ENCODE measurements around the gene MARCHF10.
A peak's percentile ranks its signal among the peaks of the same experiment; 100 is the strongest.

The MARCHF10 gene

DNA sequence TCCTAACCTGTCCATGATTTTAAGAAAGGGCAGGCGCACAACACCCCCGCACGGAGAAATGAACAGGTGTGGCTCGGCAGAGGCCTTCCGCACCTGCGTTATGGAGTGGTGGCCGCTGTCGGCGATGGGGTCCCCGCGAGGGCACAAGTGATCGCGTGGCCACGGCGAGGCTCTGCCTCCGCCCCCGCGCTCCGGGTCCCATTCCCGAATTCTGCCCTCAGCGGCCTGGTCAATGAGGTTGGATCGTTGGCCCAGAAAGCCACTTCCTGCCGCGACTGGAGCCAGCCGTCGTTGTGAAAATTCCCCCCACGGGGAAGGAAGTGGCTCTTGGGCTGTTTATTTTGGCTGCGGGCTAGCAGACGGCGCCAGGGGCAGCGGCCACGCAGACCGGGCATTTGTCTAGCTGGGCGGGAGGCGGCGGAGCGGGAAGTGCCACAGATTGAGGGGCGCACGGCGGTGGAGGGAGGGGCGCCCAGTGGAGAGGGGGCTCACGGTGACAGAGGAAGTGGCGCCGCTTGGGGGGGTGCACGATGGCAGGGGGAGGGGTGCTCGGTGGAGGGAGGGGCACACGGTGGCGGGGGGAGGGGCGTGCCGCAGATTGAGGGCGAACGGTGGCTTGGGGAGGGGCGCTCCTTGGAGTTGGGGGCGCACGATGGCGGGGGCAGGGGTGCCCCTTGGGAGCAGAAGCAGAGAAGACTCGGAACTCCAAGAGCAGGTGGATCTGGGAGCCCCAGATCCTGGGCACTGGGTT lies 155.7 kb downstream of the MARCHF10 start:
- Mint-ChIP-seq H3K4me3 (peak overlapping the region; percentile 87 to 91), H3K9me3 (no peaks in the 10 kb centered on the region), H3K27me3 (peaks cover 36% of the 10 kb centered on the region), H3K4me1 (peaks cover 32% of the 10 kb centered on the region), H3K27ac (peak overlapping the region; percentile 66 to 69)
- DNase-seq (peak; percentile 44 to 58), ATAC-seq (peak; percentile 3)
